ENCODE measurements around the gene XXYLT1.

- TF ChIP-seq CTCF (IDR thresholded peaks at IDR 0.05) (no peak), POLR2A (IDR thresholded peaks at IDR 0.05) (no peak)
Measured at GRCh38 chr3:195086885-195087284, 184.1 kb downstream of the XXYLT1 start.

Data from adrenal gland (tissue), 5 donors.